H1 (cell line): ENCODE measurements around the gene SPAG8. TPM values are rescaled to one million over a fixed set of nuclear protein-coding genes. Genes with fewer than 3 reads are reported as not detected.

Experiments used
- BACH1 ChIP-seq: IDR thresholded peaks from 2 replicates; pipeline ENCODE4 v1.6.1; 2012; ENCODE audit warnings: low read length, improper control_type of control experiment
- BCL11A ChIP-seq, 2 experiments: IDR thresholded peaks; one replicate each; pipeline ENCODE4 v1.6.1; 2011; ENCODE audit warnings: low read depth in 2 of 2, low read length in 2 of 2, mild to moderate bottlenecking in 2 of 2
- EZH2 ChIP-seq: fragments of 200-600 bp; sonication (generic); IDR thresholded peaks from 2 replicates; pipeline ENCODE4 v1.7.1; 2012; ENCODE audit warnings: low read depth, mild to moderate bottlenecking, moderate library complexity, low read length, inconsistent platforms; ENCODE audit not compliant: severe bottlenecking
- JUN ChIP-seq: IDR thresholded peaks from 2 replicates; pipeline ENCODE4 v1.6.1; 2011; ENCODE audit warnings: low read depth, mild to moderate bottlenecking, improper control_type of control experiment, low read length
- NANOG ChIP-seq: IDR thresholded peaks from 2 replicates; pipeline ENCODE4 v1.6.1; 2011; ENCODE audit warnings: low read length, low read depth, mild to moderate bottlenecking, inconsistent platforms; ENCODE audit not compliant: insufficient read depth, poor library complexity, severe bottlenecking
- PHF8 ChIP-seq: fragments of 200-600 bp; sonication (generic); conservative IDR thresholded peaks from 2 replicates; pipeline ENCODE4 v1.7.1; 2012; ENCODE audit warnings: low read depth, mild to moderate bottlenecking, inconsistent platforms, low read length, moderate library complexity
- POLR2AphosphoS5 ChIP-seq: IDR thresholded peaks from 2 replicates; pipeline ENCODE4 v1.6.1; 2011; ENCODE audit warnings: low read depth, low read length
- RAD21 ChIP-seq, 2 experiments: IDR thresholded peaks in 1 of 2; conservative IDR thresholded peaks in 1 of 2; 2 replicates each; pipeline ENCODE4 v1.6.1; 2011; ENCODE audit warnings: low read depth in 2 of 2, low read length in 2 of 2, improper control_type of control experiment in 1 of 2, inconsistent platforms in 1 of 2, mild to moderate bottlenecking in 1 of 2, moderate library complexity in 1 of 2
- RNF2 ChIP-seq: fragments of 200-900, 300-1000 bp; sonication (generic); IDR thresholded peaks from 2 replicates; pipeline ENCODE4 v1.7.1; 2016; ENCODE audit warnings: borderline replicate concordance, low read depth, mild to moderate bottlenecking, antibody characterized with exemption, low read length; ENCODE audit not compliant: poor library complexity, severe bottlenecking; ENCODE audit errors: missing control alignments
- RXRA ChIP-seq: IDR thresholded peaks from 2 replicates; pipeline ENCODE4 v1.6.1; 2011; ENCODE audit warnings: low read depth, mild to moderate bottlenecking, low read length, moderate library complexity; ENCODE audit not compliant: insufficient read depth
- SAP30 ChIP-seq: fragments of 300-600 bp; sonication (generic); IDR thresholded peaks from 2 replicates; pipeline ENCODE4 v1.7.1; 2012; ENCODE audit warnings: low read length, moderate library complexity, mild to moderate bottlenecking, inconsistent platforms; ENCODE audit not compliant: insufficient read depth, insufficient replicate concordance
- SIRT6 ChIP-seq: IDR thresholded peaks from one replicate; pipeline ENCODE4 v1.7.1; 2012; ENCODE audit warnings: low read length, inconsistent platforms
- SIX5 ChIP-seq: IDR thresholded peaks from 2 replicates; pipeline ENCODE4 v1.6.1; 2011; ENCODE audit warnings: mild to moderate bottlenecking, low read depth, low read length
- SP2 ChIP-seq: IDR thresholded peaks from 2 replicates; pipeline ENCODE4 v1.6.1; 2012; ENCODE audit warnings: mild to moderate bottlenecking, low read length, inconsistent platforms
- SP4 ChIP-seq: IDR thresholded peaks from 2 replicates; pipeline ENCODE4 v1.6.1; 2012; ENCODE audit warnings: low read length, inconsistent platforms
- SRF ChIP-seq: IDR thresholded peaks from 2 replicates; pipeline ENCODE4 v1.6.1; 2011; ENCODE audit warnings: mild to moderate bottlenecking, low read depth, low read length, moderate library complexity
- ZNF274 ChIP-seq: IDR thresholded peaks from 2 replicates; pipeline ENCODE4 v1.7.0; 2012; ENCODE audit warnings: low read length, borderline replicate concordance; ENCODE audit errors: extremely low read depth
- polyA plus RNA-seq, 7 experiments: library from polyadenylated mRNA; depleted of rRNA in 3 of 7; stranded (reverse) in 5 of 7; unstranded in 2 of 7; fragments of >200 nt in 5 of 7; fragments of 200-250 nt in 2 of 7; gene quantifications; 1 replicate in 5 of 7; 2 replicates in 1 of 7; 4 replicates in 1 of 7; pipeline versions ENCODE4 v1.2.1 to v1.2.3, GENCODE V29; 2011 to 2013; ENCODE audit warnings: missing spikeins in 2 of 7, mixed read lengths in 2 of 7
- total RNA-seq: library from RNA; stranded (reverse); fragmentation: NEBNext Ultra II Directional; extraction: Animal tissue kit (Norgen Biotek cat#: 25700); gene quantifications from 2 replicates; pipeline ENCODE4 v1.2.1, GENCODE V29; 2021
- TF ChIP-seq, protein P1 (sequence below): IDR thresholded peaks from 2 replicates; pipeline ENCODE4 v1.6.1; 2011; ENCODE audit warnings: low read length, improper control_type of control experiment
- TF ChIP-seq, protein P2 (sequence below): IDR thresholded peaks from 2 replicates; pipeline ENCODE4 v1.6.1; 2012; ENCODE audit warnings: inconsistent platforms
- TF ChIP-seq, protein P3 (sequence below), 3 experiments: IDR thresholded peaks; 1 replicate in 2 of 3; 2 replicates in 1 of 3; pipeline versions ENCODE4 v1.5.1 to v1.6.1; 2011; ENCODE audit warnings: low read length in 3 of 3, mild to moderate bottlenecking in 3 of 3, inconsistent platforms in 2 of 3, low read depth in 1 of 3, moderate library complexity in 1 of 3; ENCODE audit not compliant: insufficient read depth in 1 of 3; ENCODE audit errors: control extremely low read depth in 1 of 3

Gene SPAG8
- total and polyA plus RNA-seq, 2 of the 8 experiments (the other 6 are each of a cell fraction or from before 2014, with no cell fraction given), result 0.37 to 0.44 TPM

DNA sequence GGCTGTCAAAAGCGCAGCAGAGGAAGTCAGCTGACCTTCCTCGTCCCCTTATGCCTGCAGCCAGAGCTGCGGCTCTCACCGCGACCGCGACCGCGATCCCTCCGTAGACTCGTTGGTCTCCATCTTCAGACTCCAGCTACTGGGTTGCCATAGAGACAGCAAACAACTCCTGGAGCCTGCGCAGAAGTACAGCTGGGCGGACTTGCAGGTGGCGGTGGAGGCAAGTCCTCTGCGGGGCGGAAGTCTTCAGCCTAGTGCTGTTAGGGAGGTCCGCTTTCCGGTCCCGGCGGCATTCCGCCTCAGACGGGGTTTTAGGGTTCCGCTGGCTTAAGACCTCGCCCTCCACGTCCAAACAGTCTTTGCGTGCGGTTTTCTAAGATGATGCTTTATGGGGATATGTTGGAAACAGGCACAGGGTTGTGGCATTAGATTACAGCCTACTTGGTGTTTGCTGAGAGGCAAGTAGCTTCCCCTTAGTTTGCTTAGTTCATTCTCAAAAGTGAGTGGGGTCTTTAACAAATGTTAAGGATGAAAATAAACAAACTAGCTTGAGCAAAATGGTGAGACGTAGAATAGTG is at the start of gene SPAG8 (continued):
- TF ChIP-seq SIRT6 (no peak), NANOG (no peak), SAP30 (peak; percentile 83), BACH1 (no peak), PHF8 (no peak), RXRA (no peak), RAD21 (IDR thresholded peaks at IDR 0.05 in 1 of 2, conservative IDR thresholded peaks at IDR 0.05 in 1 of 2; ENCODE audit: low read depth in 2 of 2, low read length in 2 of 2) (0 out of 4 replicates have a peak, but pooled peaks of 1 of the 2 experiments have one; percentile 4), SIX5 (peak; percentile 57; the same call in 1 of the 2 replicates), SP4 (no peak), ZNF274 (no peak), EZH2 (no peak), RNF2 (no peak), JUN (no peak), SRF (peak; percentile 33; the same call in 1 of the 2 replicates), BCL11A (IDR thresholded peaks at IDR 0.05; ENCODE audit: low read depth in 2 of 2, low read length in 2 of 2) (no peak), SP2 (no peak), POLR2AphosphoS5 (0 out of 2 replicates have a peak, but pooled peaks have one; percentile 31)
- TF ChIP-seq, protein P1, sequence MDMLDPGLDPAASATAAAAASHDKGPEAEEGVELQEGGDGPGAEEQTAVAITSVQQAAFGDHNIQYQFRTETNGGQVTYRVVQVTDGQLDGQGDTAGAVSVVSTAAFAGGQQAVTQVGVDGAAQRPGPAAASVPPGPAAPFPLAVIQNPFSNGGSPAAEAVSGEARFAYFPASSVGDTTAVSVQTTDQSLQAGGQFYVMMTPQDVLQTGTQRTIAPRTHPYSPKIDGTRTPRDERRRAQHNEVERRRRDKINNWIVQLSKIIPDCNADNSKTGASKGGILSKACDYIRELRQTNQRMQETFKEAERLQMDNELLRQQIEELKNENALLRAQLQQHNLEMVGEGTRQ, result no peak
- TF ChIP-seq, protein P2, sequence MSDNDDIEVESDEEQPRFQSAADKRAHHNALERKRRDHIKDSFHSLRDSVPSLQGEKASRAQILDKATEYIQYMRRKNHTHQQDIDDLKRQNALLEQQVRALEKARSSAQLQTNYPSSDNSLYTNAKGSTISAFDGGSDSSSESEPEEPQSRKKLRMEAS, result peak; percentile 77
- TF ChIP-seq, protein P3, sequence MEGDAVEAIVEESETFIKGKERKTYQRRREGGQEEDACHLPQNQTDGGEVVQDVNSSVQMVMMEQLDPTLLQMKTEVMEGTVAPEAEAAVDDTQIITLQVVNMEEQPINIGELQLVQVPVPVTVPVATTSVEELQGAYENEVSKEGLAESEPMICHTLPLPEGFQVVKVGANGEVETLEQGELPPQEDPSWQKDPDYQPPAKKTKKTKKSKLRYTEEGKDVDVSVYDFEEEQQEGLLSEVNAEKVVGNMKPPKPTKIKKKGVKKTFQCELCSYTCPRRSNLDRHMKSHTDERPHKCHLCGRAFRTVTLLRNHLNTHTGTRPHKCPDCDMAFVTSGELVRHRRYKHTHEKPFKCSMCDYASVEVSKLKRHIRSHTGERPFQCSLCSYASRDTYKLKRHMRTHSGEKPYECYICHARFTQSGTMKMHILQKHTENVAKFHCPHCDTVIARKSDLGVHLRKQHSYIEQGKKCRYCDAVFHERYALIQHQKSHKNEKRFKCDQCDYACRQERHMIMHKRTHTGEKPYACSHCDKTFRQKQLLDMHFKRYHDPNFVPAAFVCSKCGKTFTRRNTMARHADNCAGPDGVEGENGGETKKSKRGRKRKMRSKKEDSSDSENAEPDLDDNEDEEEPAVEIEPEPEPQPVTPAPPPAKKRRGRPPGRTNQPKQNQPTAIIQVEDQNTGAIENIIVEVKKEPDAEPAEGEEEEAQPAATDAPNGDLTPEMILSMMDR (IDR thresholded peaks at IDR 0.05; ENCODE audit: control extremely low read depth in 1 of 3, insufficient read depth in 1 of 3, low read depth in 1 of 3, low read length in 3 of 3), result no peak
